Subcutaneous adipose tissue (tissue), 4 donors: ENCODE data around the gene AP5Z1. TPM values are rescaled to one million over a fixed set of nuclear protein-coding genes. Genes with fewer than 3 reads are reported as not detected.

Experiments used
- total RNA-seq, 4 donors: library from RNA; depleted of rRNA; stranded (reverse); fragments of >200 nt; gene quantifications; one replicate each; pipeline ENCODE4 v1.1.0, GENCODE V29; 2016
- TF ChIP-seq, protein P1 (sequence below): fragments of 450-650 bp; IDR thresholded peaks from one replicate; pipeline ENCODE4 v1.5.1; 2016; ENCODE audit warnings: low read depth, mild to moderate bottlenecking, control low read depth, antibody characterized with exemption, moderate library complexity

Gene AP5Z1
- total RNA-seq, 4 donors from 2014 or later, result 9.6 to 39.4 (median 21.1) TPM

DNA sequence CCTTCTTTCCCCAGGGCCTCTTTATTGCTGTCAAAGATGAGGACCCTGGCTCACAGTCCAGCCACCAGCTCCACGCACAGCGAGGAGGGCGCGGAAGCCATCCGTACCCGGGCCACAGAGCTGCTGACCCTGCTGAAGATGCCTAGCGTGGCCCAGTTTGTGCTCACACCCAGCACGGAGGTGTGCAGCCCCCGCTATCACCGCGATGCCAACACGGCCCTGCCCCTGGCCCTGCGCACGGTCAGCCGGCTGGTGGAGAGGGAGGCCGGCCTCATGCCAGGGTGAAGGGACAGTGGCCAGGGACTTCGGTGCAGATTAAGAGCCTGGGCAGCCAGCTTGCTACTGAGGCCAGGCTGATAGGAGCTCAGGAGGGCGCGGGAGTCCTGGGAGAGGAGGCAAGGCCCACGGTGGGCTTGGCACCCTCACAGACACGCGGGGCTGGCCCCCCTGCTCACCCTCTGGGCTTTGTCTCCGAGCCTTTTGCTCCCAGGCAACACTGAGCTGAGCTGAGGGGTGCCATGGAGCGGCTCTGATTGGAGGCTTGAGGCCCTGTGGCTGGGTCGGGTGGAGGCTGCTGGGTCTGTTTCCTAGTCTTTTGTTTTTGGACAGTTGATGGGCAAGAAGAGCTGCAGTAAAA lies 15.8 kb downstream of the AP5Z1 start:
- TF ChIP-seq, protein P1, sequence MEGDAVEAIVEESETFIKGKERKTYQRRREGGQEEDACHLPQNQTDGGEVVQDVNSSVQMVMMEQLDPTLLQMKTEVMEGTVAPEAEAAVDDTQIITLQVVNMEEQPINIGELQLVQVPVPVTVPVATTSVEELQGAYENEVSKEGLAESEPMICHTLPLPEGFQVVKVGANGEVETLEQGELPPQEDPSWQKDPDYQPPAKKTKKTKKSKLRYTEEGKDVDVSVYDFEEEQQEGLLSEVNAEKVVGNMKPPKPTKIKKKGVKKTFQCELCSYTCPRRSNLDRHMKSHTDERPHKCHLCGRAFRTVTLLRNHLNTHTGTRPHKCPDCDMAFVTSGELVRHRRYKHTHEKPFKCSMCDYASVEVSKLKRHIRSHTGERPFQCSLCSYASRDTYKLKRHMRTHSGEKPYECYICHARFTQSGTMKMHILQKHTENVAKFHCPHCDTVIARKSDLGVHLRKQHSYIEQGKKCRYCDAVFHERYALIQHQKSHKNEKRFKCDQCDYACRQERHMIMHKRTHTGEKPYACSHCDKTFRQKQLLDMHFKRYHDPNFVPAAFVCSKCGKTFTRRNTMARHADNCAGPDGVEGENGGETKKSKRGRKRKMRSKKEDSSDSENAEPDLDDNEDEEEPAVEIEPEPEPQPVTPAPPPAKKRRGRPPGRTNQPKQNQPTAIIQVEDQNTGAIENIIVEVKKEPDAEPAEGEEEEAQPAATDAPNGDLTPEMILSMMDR, result no peak

DNA sequence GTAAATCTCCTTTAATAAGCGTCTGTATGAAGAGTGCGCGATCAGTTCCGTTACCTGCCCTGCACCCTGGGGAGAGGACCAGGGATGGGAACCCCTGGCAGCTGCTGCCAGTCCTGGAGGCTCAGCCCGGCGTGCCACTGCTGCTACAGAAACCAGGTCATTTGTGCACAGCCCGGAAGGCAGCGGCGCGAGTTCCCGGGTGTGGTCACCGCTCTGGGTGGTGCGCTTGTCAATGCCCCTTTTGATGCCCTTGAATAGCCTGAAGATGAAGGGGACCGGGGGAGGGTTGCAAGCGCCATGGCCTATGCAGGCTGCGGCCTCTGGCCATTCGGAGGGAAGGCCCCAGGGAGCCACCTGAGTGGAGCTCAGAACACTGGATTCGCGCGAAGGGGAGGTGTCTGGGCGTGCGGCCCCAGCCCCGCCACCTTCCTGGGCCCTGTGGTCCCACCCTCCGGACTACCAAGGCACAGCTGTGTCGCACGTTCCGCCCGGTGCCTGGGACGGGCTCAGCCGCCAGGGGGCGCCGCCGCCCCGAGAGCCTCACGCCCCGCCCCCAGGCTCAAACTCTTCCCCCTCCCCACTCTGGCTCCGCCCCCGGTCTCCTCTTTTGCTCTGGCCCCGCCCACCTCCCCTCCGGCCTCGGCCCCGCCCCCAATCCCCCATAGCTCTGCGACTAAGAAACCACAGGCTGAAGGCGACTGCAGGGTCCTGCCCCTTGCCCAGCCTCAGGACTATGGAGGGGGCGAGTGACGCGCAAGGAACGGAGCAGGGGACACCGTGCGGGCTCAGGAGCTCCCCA lies 16.5 kb downstream of the AP5Z1 start:
- TF ChIP-seq, protein P1, result no peak

DNA sequence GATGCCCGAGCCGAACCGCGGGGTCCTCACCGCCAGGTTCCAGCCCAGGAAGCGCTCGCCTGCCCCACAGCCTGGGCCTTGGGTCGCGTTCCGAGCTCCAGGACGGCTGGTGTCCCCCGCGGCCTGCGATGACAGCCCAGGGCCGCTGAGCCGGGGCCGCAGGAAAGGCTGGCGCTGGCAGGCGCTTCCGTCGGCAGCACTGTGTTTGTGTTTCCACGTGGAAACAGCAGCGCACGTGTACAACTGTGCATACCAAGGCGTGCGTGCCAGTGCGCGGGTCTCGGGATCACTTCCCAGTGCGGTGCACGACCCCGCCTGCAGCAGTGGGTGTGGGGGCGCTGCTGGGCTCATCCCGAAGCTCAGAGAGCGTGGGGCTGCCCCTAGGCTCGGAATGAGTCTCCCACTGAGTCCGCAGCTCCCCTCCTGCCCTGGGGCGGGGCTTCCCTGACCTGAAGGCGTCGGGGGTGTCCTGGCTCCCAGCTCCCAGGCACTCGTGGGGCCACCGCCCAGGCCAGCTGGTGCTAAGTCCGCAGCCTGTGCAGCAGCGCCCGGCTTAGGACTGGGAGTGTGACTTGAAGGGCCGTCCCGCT lies 17.2 kb downstream of the AP5Z1 start:
- TF ChIP-seq, protein P1, result no peak

DNA sequence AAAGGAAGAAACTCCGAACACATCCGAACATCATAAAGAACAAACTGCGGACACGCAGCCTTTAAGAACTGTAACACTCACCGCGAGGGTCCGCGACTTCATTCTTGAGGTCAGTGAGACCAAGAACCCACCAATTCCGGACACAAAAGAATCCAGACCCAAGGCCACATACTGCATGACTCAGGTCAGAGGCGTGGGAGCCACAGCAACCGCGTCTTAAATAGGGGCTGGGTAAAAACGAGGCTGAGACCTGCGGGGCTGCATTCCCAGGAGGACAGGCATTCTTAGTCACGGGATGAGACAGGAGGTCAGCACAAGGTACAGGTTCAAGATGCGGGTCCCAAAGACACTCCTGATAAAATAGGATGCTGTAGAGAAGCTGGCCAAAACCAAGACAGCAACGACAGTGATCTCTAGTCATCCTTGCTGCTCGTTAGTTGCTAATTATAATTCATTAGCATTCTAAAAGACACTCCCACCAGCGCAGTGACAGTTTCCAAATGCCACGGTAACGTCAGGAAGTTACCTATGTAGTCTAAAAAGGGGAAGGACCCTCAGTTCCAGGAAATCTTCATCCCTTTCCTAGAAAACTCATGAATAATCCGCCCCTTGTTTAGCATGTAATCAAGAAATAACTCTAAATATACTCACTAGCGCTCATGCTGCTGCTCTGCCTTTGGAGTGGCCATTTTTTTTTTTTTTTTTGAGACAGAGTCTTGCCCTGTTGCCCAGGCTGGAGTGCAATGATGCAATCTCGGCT lies 19.3 kb downstream of the AP5Z1 start:
- TF ChIP-seq, protein P1, result no peak

DNA sequence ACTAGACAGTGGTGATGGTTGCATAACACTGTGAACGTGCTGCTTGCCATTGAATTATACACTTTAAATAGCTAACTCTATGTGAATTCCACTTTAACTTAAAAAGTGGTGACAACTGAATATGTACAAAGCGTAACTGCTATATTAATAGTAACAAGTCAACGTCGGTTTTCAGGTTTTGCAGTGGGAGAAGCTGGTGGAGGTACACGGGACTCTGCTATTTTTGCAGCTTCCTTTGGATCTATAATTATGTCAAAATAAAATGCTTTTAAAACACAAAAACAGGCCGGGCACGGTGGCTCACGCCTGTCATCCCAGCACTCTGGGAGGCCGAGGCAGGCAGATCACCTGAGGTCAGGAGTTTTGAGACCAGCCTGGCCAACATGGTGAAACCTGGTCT lies 21.0 kb downstream of the AP5Z1 start:
- TF ChIP-seq, protein P1, result no peak

DNA sequence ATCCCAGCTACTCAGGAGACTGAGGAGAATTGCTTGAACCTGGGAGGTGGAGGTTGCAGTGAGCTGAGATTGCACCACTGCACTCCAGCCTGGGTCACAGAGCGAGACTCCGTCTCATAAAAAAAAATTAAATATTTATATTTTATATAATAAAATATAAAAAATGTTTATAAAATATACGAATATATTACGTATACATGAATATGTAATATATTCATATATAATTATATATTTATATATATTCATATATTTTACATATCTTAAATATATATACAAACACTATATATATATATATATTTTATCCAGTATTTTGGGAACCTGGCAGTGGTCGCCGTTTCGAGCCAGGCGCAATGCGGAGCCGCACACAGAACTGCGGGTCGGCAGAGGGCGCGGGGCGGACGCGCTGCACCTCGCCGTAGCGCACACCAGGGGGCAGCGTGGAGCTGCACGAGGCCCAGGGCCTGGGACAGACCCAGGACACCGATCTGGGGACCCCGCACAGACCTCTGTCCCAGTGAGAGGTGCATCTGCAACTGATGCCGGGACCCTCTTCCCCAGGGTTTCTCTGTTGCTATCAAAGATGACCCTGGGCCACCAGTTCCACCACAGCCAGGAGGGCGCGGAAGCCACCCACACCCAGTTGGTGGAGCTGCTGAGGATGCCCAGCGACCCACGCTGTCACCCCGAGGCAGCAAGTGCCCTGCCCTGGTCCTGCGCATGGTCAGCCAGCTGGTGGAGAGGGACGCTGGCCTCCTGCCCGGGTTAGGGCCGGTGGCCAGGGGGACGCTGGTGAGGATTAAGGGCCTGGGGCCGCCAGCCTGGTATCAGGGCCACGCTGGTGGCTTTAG lies 22.7 kb downstream of the AP5Z1 start:
- TF ChIP-seq, protein P1, result no peak
